Cardiac fibroblast (primary cell): Measurements from ENCODE around the gene CKM.

Experiments
- DNase-seq, 2 donors: peaks; one replicate each; pipeline versions ENCODE4 v3.0.0 to v3.0.0-alpha.2; 2010; ENCODE audit warnings: low read depth in 2 of 2
- H3K4me3 ChIP-seq, 2 donors: replicated peaks in 1 of 2; 1 replicate in 1 of 2; 2 replicates in 1 of 2; pipeline ENCODE4 v1.5.1; 2011; ENCODE audit warnings: low read depth in 2 of 2, low read length in 2 of 2, mild to moderate bottlenecking in 2 of 2, moderate library complexity in 1 of 2
- TF ChIP-seq, protein P1 (sequence below): IDR thresholded peaks from one replicate; pipeline ENCODE4 v1.5.1; 2011; ENCODE audit warnings: low read depth, mild to moderate bottlenecking, low read length, inconsistent platforms

Gene CKM

DNA sequence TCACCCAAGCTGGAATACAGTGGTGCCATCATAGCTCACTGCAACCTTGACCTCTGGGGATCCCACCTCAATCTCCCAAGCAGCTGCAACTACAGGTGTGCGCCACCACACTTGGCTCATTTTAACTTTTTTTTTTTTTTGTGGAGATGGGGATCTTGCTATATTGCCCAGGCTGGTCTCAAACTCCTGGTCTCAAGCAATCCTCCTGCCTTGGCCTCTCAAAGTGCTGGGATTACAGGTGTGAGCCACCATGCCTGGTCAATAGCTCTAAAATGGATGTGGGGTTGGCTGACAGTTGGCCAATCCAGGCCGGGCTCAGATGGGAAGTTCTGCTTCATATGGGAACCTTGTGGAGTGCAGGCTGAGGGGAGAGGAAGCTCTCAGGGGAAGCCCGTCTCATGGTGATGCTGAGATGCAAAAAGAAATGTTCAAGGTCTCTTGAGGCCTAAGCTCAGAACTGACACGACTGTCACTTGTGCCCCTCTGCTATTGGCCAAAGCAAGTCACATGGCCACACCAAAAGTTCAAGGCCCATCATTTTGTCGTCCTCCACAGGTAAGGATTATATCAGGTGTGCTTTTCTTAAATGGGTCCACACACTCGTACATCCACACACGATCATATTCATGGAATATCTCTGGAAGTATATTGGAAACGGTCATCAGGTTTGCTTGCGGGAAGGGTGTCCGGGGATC, 11.1 kb upstream of the CKM start:
- TF ChIP-seq, protein P1, sequence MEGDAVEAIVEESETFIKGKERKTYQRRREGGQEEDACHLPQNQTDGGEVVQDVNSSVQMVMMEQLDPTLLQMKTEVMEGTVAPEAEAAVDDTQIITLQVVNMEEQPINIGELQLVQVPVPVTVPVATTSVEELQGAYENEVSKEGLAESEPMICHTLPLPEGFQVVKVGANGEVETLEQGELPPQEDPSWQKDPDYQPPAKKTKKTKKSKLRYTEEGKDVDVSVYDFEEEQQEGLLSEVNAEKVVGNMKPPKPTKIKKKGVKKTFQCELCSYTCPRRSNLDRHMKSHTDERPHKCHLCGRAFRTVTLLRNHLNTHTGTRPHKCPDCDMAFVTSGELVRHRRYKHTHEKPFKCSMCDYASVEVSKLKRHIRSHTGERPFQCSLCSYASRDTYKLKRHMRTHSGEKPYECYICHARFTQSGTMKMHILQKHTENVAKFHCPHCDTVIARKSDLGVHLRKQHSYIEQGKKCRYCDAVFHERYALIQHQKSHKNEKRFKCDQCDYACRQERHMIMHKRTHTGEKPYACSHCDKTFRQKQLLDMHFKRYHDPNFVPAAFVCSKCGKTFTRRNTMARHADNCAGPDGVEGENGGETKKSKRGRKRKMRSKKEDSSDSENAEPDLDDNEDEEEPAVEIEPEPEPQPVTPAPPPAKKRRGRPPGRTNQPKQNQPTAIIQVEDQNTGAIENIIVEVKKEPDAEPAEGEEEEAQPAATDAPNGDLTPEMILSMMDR = no peak
- H3K4me3 ChIP-seq = no peak overlapping the region
- no peak for DNase-seq

DNA sequence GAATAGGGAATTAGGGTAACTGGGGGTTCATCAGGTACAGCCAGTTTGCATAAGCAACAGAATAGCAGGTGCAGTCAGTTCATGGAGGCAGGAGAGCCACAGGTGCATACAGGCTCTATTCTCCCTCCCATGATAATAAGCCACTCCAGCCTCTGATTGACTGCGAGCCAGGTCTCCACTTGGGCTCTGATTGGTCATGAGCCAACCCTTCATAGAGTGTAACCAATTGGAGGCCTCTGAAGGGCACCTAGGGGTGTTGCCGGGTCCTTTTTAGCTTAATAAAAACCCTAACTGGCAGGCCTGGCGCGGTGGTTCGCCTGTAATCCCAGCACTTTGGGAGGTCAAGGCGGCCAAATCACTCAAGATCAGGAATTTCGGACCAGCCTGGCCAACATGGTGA, 8.7 kb upstream of the CKM start:
- no peak for DNase-seq
- H3K4me3 ChIP-seq = no peak overlapping the region

DNA sequence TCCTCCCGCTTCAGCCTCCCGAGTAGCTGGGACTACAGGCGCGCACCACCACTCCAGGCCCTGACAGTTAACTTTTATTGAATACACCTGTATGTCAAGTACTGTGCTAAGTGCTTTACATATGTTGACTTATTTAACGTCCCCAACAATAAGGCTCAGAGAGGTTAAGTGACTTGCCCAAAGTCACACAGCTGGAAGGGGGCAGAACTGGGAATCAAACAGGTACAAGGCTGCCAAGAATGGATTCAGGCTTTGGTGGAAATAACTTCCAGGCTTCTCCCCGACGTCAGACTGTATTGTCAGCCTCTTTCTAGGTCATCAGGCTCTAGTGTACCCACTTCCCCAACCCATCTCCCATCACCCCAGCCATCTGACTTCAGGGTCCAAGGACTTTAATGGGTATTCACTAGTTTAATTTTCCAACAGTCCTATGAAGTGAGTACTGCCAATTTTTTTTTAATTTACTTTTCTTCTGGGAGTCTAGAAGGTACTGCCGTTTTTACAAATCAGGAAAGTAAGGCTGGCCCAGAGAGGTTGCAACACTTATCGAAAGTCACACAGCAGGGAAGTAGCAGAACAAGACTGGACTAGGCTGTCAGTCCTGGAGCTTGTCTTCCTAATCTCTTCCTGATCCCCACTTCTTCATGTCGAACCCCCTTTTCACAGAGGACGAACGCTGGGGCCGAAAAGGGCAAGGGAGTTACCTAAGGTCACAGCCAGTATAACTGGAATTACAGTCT, 4.9 kb upstream of the CKM start:
- H3K4me3 ChIP-seq = no peak overlapping the region
- TF ChIP-seq, protein P1 = no peak
- no peak for DNase-seq

More for the DNA sequence above, 8.7 kb upstream of the CKM start:
- TF ChIP-seq, protein P1 = no peak

DNA sequence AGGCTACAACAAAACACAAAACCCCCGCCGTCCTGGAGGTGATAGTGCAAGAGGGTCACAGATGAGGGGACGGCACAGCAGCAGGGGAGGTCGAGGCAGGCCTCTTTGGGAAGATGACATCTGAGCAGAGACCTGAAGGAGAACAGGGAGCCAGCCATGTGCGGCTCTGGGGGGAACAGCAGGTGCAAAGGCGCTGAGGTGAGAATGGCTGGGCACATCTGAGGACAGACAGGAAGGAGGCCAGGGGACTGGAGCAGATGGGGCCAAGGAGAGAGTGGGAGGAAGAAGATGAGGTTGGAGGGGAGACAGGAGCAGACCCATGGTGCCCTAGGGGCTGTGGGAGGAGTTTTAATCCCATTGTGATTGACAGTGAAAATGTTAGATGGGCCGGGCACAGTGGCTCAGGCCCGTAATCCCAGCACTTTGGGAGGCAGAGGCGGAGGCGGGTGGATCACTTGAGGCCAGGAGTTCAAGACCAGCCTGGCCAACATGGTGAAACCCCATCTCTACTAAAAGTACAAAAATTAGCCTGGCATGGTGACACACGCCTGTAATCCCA, 1.8 kb upstream of the CKM start:
- H3K4me3 ChIP-seq = no peak overlapping the region
- no peak for DNase-seq
- TF ChIP-seq, protein P1 = no peak

DNA sequence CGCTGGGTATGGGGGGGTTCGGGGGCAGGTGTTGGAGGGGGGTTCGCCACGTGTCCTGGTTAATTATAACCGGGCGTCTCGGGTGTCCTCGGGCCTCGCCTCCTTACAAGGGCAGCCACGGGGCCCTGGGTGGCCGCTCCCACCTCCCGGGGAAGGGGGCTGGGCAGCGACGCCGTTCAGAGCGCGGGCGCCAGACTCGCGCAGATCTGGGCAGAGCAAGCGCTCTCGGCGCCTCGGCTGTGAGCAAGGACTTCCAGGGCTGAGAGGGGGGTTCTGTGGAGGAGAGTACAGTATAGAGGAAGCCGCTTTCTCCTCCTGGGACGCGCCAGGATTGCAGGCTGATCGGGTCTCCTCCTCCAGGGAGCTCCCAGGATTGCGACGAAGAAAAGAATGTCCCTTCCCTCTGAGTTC, 1.0 kb upstream of the CKM start:
- TF ChIP-seq, protein P1 = no peak
- peak overlapping the region in 1 of 2 donors; percentile 35 for H3K4me3 ChIP-seq
- DNase-seq = no peak

DNA sequence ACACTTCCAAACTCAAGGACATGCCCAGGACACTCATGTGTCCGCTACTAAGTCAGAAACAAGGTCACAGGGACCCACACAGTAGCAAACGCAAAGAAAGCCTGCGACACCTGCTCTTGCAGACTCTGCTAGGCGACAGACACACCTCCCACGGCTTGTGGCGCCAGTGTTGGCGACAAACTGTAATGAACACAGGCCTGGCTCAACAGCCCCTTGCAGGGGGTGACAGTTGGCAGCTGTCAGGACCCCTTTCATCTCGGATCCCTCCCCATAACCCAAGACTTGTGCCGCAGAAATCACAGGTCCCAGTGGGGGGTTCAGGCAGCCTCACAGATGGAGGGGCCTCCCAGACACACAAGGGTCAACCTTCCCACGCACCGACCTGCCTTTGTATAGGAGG, 364 bp downstream of the CKM start:
- no peak overlapping the region for H3K4me3 ChIP-seq
- TF ChIP-seq, protein P1 = no peak
- DNase-seq = no peak
